ENCODE results near the gene PRICKLE4.

The PRICKLE4 gene

GRCh38 chr6:41770381-41771057, 10.1 kb upstream of the PRICKLE4 start:
- in situ Hi-C loops (cut with MboI; ENCODE audit: low sequenced_read_pairs) = no loop called here

GRCh38 chr6:41771058-41771983, 9.3 kb upstream of the PRICKLE4 start:
- in situ Hi-C loops (cut with MboI; ENCODE audit: low sequenced_read_pairs) = no loop called here

- in situ Hi-C loops (cut with MboI; ENCODE audit: low sequenced_read_pairs) = no loop called here
Observed at GRCh38 chr6:41774841-41775240, 5.7 kb upstream of the PRICKLE4 start.

- in situ Hi-C loops (cut with MboI; ENCODE audit: low sequenced_read_pairs) = no loop called here
Observed at GRCh38 chr6:41775293-41775882, 5.2 kb upstream of the PRICKLE4 start.

GRCh38 chr6:41777551-41778285, 2.9 kb upstream of the PRICKLE4 start:
- in situ Hi-C loops (cut with MboI; ENCODE audit: low sequenced_read_pairs) = no loop called here

GRCh38 chr6:41778895-41779294, 1.7 kb upstream of the PRICKLE4 start:
- in situ Hi-C loops (cut with MboI; ENCODE audit: low sequenced_read_pairs) = no loop called here

- in situ Hi-C loops (cut with MboI; ENCODE audit: low sequenced_read_pairs) = no loop called here
Observed at GRCh38 chr6:41779336-41779735, 1.2 kb upstream of the PRICKLE4 start.

- in situ Hi-C loops (cut with MboI; ENCODE audit: low sequenced_read_pairs) = no loop called here
Observed at GRCh38 chr6:41779788-41780550, 613 bp upstream of the PRICKLE4 start, which contains the start of gene FRS3. TSS of gene FRS3 (minus strand) at chr6:41779900. CDS start at chr6:41776987, 2,913 bp downstream.

GRCh38 chr6:41781366-41781730, 766 bp downstream of the PRICKLE4 start:
- in situ Hi-C loops (cut with MboI; ENCODE audit: low sequenced_read_pairs) = no loop called here

GRCh38 chr6:41783106-41783780, 2.7 kb downstream of the PRICKLE4 start:
- in situ Hi-C loops (cut with MboI; ENCODE audit: low sequenced_read_pairs) = no loop called here

- in situ Hi-C loops (cut with MboI; ENCODE audit: low sequenced_read_pairs) = no loop called here
Observed at GRCh38 chr6:41784581-41785171, 4.1 kb downstream of the PRICKLE4 start.

GRCh38 chr6:41785254-41785653, 4.7 kb downstream of the PRICKLE4 start:
- in situ Hi-C loops (cut with MboI; ENCODE audit: low sequenced_read_pairs) = no loop called here

GRCh38 chr6:41785689-41786450, 5.3 kb downstream of the PRICKLE4 start:
- in situ Hi-C loops (cut with MboI; ENCODE audit: low sequenced_read_pairs) = no loop called here

GRCh38 chr6:41786451-41787218, 6.1 kb downstream of the PRICKLE4 start:
- in situ Hi-C loops (cut with MboI; ENCODE audit: low sequenced_read_pairs) = no loop called here

- in situ Hi-C loops (cut with MboI; ENCODE audit: low sequenced_read_pairs) = no loop called here
Observed at GRCh38 chr6:41787219-41787917, 6.8 kb downstream of the PRICKLE4 start, which contains the start of gene TOMM6. TSS of gene TOMM6 (plus strand) at chr6:41787694. CDS start at chr6:41787698, 4 bp downstream.

- in situ Hi-C loops (cut with MboI; ENCODE audit: low sequenced_read_pairs) = no loop called here
Observed at GRCh38 chr6:41789390-41789724, 8.8 kb downstream of the PRICKLE4 start.

- in situ Hi-C loops (cut with MboI; ENCODE audit: low sequenced_read_pairs) = no loop called here
Observed at GRCh38 chr6:41790045-41790444, 9.5 kb downstream of the PRICKLE4 start.

All from hTERT RPE-1 (cell line).